ENCODE data around the gene C4orf46.

The C4orf46 gene

GRCh38 chr4:158652920-158653319, 18.8 kb downstream of the C4orf46 start:
- no peak for DNase-seq (ENCODE audit: low read depth in 2 of 2)

GRCh38 chr4:158649111-158649680, 22.5 kb downstream of the C4orf46 start:
- no peak for DNase-seq (ENCODE audit: low read depth in 2 of 2)

GRCh38 chr4:158644760-158645159, 26.9 kb downstream of the C4orf46 start:
- DNase-seq (ENCODE audit: low read depth in 2 of 2), result no peak

- no peak for DNase-seq (ENCODE audit: low read depth in 2 of 2)
Observed at GRCh38 chr4:158644356-158644755, 27.3 kb downstream of the C4orf46 start.

GRCh38 chr4:158636619-158637018, 35.1 kb downstream of the C4orf46 start:
- no peak for DNase-seq (ENCODE audit: low read depth in 2 of 2)

GRCh38 chr4:158630893-158631292, 40.8 kb downstream of the C4orf46 start:
- no peak for DNase-seq (ENCODE audit: low read depth in 2 of 2)

- no peak for DNase-seq (ENCODE audit: low read depth in 2 of 2)
Observed at GRCh38 chr4:158625544-158625943, 46.1 kb downstream of the C4orf46 start.

GRCh38 chr4:158624889-158625478, 46.7 kb downstream of the C4orf46 start:
- DNase-seq (ENCODE audit: low read depth in 2 of 2), result peak; percentile 16 to 23

GRCh38 chr4:158622251-158622650, 49.4 kb downstream of the C4orf46 start:
- no peak for DNase-seq (ENCODE audit: low read depth in 2 of 2)

- DNase-seq (ENCODE audit: low read depth in 2 of 2), result no peak
Observed at GRCh38 chr4:158621729-158622128, 50.0 kb downstream of the C4orf46 start.

GRCh38 chr4:158617956-158618355, 53.7 kb downstream of the C4orf46 start:
- no peak for DNase-seq (ENCODE audit: low read depth in 2 of 2)
